ENCODE data around the gene CYP19A1. TPM values are rescaled to one million over a fixed set of nuclear protein-coding genes. Genes with fewer than 3 reads are reported as not detected.

Gene CYP19A1
- total and polyA plus RNA-seq, 2 of the 8 experiments (the other 6 are each of a cell fraction or from before 2014, with no cell fraction given), result not detected

DNA sequence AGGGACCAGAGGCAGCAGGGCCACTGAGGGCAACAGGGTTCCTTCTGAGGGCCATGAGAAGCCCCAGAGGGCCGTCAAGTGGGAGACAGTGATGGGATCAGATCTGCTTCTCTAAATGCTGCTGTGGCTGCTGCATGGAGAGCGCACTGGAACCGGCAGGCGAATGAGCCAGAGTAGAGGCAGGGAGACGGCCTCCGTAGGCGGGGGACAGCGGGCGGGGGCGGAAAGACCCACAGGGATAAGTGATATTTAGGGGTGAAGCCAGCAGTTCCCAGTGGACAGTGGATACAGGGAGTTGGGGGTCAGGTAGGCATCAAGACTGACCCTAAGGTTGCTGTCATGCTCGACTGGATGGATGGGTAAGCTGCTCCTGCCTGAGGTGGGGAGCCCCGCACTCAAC lies 48.1 kb upstream of the CYP19A1 start (continued):
- TF ChIP-seq, protein P1, sequence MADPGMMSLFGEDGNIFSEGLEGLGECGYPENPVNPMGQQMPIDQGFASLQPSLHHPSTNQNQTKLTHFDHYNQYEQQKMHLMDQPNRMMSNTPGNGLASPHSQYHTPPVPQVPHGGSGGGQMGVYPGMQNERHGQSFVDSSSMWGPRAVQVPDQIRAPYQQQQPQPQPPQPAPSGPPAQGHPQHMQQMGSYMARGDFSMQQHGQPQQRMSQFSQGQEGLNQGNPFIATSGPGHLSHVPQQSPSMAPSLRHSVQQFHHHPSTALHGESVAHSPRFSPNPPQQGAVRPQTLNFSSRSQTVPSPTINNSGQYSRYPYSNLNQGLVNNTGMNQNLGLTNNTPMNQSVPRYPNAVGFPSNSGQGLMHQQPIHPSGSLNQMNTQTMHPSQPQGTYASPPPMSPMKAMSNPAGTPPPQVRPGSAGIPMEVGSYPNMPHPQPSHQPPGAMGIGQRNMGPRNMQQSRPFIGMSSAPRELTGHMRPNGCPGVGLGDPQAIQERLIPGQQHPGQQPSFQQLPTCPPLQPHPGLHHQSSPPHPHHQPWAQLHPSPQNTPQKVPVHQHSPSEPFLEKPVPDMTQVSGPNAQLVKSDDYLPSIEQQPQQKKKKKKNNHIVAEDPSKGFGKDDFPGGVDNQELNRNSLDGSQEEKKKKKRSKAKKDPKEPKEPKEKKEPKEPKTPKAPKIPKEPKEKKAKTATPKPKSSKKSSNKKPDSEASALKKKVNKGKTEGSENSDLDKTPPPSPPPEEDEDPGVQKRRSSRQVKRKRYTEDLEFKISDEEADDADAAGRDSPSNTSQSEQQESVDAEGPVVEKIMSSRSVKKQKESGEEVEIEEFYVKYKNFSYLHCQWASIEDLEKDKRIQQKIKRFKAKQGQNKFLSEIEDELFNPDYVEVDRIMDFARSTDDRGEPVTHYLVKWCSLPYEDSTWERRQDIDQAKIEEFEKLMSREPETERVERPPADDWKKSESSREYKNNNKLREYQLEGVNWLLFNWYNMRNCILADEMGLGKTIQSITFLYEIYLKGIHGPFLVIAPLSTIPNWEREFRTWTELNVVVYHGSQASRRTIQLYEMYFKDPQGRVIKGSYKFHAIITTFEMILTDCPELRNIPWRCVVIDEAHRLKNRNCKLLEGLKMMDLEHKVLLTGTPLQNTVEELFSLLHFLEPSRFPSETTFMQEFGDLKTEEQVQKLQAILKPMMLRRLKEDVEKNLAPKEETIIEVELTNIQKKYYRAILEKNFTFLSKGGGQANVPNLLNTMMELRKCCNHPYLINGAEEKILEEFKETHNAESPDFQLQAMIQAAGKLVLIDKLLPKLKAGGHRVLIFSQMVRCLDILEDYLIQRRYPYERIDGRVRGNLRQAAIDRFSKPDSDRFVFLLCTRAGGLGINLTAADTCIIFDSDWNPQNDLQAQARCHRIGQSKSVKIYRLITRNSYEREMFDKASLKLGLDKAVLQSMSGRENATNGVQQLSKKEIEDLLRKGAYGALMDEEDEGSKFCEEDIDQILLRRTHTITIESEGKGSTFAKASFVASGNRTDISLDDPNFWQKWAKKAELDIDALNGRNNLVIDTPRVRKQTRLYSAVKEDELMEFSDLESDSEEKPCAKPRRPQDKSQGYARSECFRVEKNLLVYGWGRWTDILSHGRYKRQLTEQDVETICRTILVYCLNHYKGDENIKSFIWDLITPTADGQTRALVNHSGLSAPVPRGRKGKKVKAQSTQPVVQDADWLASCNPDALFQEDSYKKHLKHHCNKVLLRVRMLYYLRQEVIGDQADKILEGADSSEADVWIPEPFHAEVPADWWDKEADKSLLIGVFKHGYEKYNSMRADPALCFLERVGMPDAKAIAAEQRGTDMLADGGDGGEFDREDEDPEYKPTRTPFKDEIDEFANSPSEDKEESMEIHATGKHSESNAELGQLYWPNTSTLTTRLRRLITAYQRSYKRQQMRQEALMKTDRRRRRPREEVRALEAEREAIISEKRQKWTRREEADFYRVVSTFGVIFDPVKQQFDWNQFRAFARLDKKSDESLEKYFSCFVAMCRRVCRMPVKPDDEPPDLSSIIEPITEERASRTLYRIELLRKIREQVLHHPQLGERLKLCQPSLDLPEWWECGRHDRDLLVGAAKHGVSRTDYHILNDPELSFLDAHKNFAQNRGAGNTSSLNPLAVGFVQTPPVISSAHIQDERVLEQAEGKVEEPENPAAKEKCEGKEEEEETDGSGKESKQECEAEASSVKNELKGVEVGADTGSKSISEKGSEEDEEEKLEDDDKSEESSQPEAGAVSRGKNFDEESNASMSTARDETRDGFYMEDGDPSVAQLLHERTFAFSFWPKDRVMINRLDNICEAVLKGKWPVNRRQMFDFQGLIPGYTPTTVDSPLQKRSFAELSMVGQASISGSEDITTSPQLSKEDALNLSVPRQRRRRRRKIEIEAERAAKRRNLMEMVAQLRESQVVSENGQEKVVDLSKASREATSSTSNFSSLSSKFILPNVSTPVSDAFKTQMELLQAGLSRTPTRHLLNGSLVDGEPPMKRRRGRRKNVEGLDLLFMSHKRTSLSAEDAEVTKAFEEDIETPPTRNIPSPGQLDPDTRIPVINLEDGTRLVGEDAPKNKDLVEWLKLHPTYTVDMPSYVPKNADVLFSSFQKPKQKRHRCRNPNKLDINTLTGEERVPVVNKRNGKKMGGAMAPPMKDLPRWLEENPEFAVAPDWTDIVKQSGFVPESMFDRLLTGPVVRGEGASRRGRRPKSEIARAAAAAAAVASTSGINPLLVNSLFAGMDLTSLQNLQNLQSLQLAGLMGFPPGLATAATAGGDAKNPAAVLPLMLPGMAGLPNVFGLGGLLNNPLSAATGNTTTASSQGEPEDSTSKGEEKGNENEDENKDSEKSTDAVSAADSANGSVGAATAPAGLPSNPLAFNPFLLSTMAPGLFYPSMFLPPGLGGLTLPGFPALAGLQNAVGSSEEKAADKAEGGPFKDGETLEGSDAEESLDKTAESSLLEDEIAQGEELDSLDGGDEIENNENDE (IDR thresholded peaks at IDR 0.05; ENCODE audit: insufficient replicate concordance, low read length), result no peak
- no peak for TF ChIP-seq CHD1 (IDR thresholded peaks at IDR 0.05; ENCODE audit: low read depth, low read length)
- no peak for TF ChIP-seq KDM1A (IDR thresholded peaks at IDR 0.05; ENCODE audit: borderline replicate concordance, low read length)
- TF ChIP-seq SIX5 (IDR thresholded peaks at IDR 0.05; ENCODE audit: low read depth, low read length), result no peak
- TF ChIP-seq SIRT6 (IDR thresholded peaks at IDR 0.05; ENCODE audit: low read length), result no peak
- TF ChIP-seq MAFK (IDR thresholded peaks at IDR 0.05; ENCODE audit: low read depth, low read length), result no peak
- no peak for TF ChIP-seq YY1 (IDR thresholded peaks at IDR 0.05; ENCODE audit: low read depth, low read length)
- no peak for TF ChIP-seq HDAC2 (IDR thresholded peaks at IDR 0.05; ENCODE audit: borderline replicate concordance in 1 of 2, low read depth in 2 of 2, low read length in 2 of 2)
- no peak for TF ChIP-seq CREB1 (IDR thresholded peaks at IDR 0.05)
- TF ChIP-seq EP300 (IDR thresholded peaks at IDR 0.05; ENCODE audit: borderline replicate concordance in 1 of 2, low read depth in 2 of 2, low read length in 2 of 2), result no peak
- TF ChIP-seq SRF (IDR thresholded peaks at IDR 0.05; ENCODE audit: low read depth, low read length), result no peak
- TF ChIP-seq SAP30 (IDR thresholded peaks at IDR 0.05; ENCODE audit: insufficient read depth, insufficient replicate concordance, low read length), result no peak
